Measurements from ENCODE around the gene CAP2.

CAP2 gene

GRCh38 chr6:17473554-17473953 lies 80.2 kb downstream of the CAP2 start:
- Histone ChIP-seq H3K9me3 (ENCODE audit: control insufficient read depth, insufficient read depth, low read length) (no peaks in the 10 kb centered on the region), H3K27ac (ENCODE audit: low read depth, low read length) (no peak overlapping the region), H4K20me1 (ENCODE audit: control insufficient read depth, insufficient read depth, low read depth, low read length) (no peaks in the 10 kb centered on the region), H3K4me1 (ENCODE audit: control insufficient read depth, low read length) (no peaks in the 10 kb centered on the region), H3K36me3 (ENCODE audit: control insufficient read depth, low read length) (no peaks in the 10 kb centered on the region), H3K27me3 (ENCODE audit: control insufficient read depth, low read length) (peaks cover 8% of the 10 kb centered on the region), H3K4me3 (ENCODE audit: low read length) (no peak overlapping the region), H3K4me2 (ENCODE audit: low read length) (no peak overlapping the region), H3K9me2 (replicated peaks; ENCODE audit: control insufficient read depth, low read length) (no peaks in the 10 kb centered on the region), H3F3A (ENCODE audit: control insufficient read depth, insufficient read depth) (no peaks in the 10 kb centered on the region), H3K79me2 (ENCODE audit: control insufficient read depth, low read length) (no peaks in the 10 kb centered on the region)
- TF ChIP-seq EZH2phosphoT487 (IDR thresholded peaks at IDR 0.05; ENCODE audit: borderline replicate concordance, low read length) = no peak
- TF ChIP-seq, protein P1, sequence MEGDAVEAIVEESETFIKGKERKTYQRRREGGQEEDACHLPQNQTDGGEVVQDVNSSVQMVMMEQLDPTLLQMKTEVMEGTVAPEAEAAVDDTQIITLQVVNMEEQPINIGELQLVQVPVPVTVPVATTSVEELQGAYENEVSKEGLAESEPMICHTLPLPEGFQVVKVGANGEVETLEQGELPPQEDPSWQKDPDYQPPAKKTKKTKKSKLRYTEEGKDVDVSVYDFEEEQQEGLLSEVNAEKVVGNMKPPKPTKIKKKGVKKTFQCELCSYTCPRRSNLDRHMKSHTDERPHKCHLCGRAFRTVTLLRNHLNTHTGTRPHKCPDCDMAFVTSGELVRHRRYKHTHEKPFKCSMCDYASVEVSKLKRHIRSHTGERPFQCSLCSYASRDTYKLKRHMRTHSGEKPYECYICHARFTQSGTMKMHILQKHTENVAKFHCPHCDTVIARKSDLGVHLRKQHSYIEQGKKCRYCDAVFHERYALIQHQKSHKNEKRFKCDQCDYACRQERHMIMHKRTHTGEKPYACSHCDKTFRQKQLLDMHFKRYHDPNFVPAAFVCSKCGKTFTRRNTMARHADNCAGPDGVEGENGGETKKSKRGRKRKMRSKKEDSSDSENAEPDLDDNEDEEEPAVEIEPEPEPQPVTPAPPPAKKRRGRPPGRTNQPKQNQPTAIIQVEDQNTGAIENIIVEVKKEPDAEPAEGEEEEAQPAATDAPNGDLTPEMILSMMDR (IDR thresholded peaks at IDR 0.05; ENCODE audit: low read depth, low read length, poor library complexity, severe bottlenecking) = no peak

DNA sequence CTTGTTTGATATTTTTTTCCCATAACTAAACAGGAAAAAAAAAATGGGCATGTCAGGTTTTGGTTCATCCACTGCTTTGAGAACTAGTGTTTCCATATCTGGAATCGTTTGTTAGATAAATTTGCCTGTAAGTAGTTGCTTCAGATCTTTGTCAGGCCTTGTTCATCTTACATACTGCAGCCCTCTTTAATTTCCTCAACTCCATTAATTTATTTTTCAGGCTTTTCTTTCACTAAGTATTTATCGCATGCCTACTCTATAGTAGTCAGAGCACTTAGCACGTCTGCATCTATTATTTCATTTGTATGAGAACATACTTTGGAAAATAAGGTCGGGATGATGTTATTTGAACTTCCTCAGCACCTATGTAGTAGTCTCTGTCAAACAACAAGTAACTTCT lies 80.9 kb downstream of the CAP2 start:
- peaks cover 8% of the 10 kb centered on the region for H3K27me3 ChIP-seq (ENCODE audit: control insufficient read depth, low read length)
- no peaks in the 10 kb centered on the region for H4K20me1 ChIP-seq (ENCODE audit: control insufficient read depth, insufficient read depth, low read depth, low read length)
- no peaks in the 10 kb centered on the region for H3K9me2 ChIP-seq (replicated peaks; ENCODE audit: control insufficient read depth, low read length)
- no peaks in the 10 kb centered on the region for H3K36me3 ChIP-seq (ENCODE audit: control insufficient read depth, low read length)
- no peaks in the 10 kb centered on the region for H3K9me3 ChIP-seq (ENCODE audit: control insufficient read depth, insufficient read depth, low read length)
- H3K79me2 ChIP-seq (ENCODE audit: control insufficient read depth, low read length) = no peaks in the 10 kb centered on the region
- H3K27ac ChIP-seq (ENCODE audit: low read depth, low read length) = no peak overlapping the region
- no peaks in the 10 kb centered on the region for H3F3A ChIP-seq (ENCODE audit: control insufficient read depth, insufficient read depth)
- no peak overlapping the region for H3K4me3 ChIP-seq (ENCODE audit: low read length)
- TF ChIP-seq EZH2phosphoT487 (IDR thresholded peaks at IDR 0.05; ENCODE audit: borderline replicate concordance, low read length) = no peak
- TF ChIP-seq, protein P1 (IDR thresholded peaks at IDR 0.05; ENCODE audit: low read depth, low read length, poor library complexity, severe bottlenecking) = no peak
- no peaks in the 10 kb centered on the region for H3K4me1 ChIP-seq (ENCODE audit: control insufficient read depth, low read length)
- H3K4me2 ChIP-seq (ENCODE audit: low read length) = no peak overlapping the region

GRCh38 chr6:17475606-17476244 lies 82.3 kb downstream of the CAP2 start:
- TF ChIP-seq, protein P1 (IDR thresholded peaks at IDR 0.05; ENCODE audit: low read depth, low read length, poor library complexity, severe bottlenecking) = no peak
- no peak for TF ChIP-seq EZH2phosphoT487 (IDR thresholded peaks at IDR 0.05; ENCODE audit: borderline replicate concordance, low read length)
- no peak overlapping the region for H3K27ac ChIP-seq (ENCODE audit: low read depth, low read length)
- H3K9me2 ChIP-seq (replicated peaks; ENCODE audit: control insufficient read depth, low read length) = no peaks in the 10 kb centered on the region
- no peaks in the 10 kb centered on the region for H3K4me1 ChIP-seq (ENCODE audit: control insufficient read depth, low read length)
- no peaks in the 10 kb centered on the region for H3K36me3 ChIP-seq (ENCODE audit: control insufficient read depth, low read length)
- H3K27me3 ChIP-seq (ENCODE audit: control insufficient read depth, low read length) = peaks cover 8% of the 10 kb centered on the region
- H3K79me2 ChIP-seq (ENCODE audit: control insufficient read depth, low read length) = no peaks in the 10 kb centered on the region
- no peak overlapping the region for H3K4me2 ChIP-seq (ENCODE audit: low read length)
- no peaks in the 10 kb centered on the region for H3F3A ChIP-seq (ENCODE audit: control insufficient read depth, insufficient read depth)
- no peaks in the 10 kb centered on the region for H3K9me3 ChIP-seq (ENCODE audit: control insufficient read depth, insufficient read depth, low read length)
- no peak overlapping the region for H3K4me3 ChIP-seq (ENCODE audit: low read length)
- no peaks in the 10 kb centered on the region for H4K20me1 ChIP-seq (ENCODE audit: control insufficient read depth, insufficient read depth, low read depth, low read length)

Measured in DOHH2 (cell line).